ENCODE results near the gene NPTN.

The NPTN gene

DNA sequence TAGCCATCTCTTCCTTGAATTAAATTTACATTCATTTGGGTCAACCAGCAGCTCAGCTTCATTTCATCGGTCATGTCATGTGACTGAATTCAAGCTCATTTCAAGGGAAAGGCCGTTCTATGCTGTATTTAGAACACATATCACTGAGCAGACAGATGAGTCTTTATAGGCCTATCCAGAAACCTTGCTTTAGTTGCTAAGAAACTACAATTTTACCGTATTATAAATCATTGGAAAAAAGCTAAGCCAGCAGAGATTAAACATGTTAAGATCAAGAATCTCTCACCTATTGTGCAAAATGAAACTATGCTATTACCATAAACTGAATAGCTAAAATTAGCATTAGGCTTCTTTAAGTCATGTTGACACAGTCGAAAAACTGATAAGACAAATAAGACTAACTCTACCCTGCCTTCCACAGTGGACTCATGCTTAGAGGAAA, 2.2 kb downstream of the NPTN start:
- TF ChIP-seq, protein P1, sequence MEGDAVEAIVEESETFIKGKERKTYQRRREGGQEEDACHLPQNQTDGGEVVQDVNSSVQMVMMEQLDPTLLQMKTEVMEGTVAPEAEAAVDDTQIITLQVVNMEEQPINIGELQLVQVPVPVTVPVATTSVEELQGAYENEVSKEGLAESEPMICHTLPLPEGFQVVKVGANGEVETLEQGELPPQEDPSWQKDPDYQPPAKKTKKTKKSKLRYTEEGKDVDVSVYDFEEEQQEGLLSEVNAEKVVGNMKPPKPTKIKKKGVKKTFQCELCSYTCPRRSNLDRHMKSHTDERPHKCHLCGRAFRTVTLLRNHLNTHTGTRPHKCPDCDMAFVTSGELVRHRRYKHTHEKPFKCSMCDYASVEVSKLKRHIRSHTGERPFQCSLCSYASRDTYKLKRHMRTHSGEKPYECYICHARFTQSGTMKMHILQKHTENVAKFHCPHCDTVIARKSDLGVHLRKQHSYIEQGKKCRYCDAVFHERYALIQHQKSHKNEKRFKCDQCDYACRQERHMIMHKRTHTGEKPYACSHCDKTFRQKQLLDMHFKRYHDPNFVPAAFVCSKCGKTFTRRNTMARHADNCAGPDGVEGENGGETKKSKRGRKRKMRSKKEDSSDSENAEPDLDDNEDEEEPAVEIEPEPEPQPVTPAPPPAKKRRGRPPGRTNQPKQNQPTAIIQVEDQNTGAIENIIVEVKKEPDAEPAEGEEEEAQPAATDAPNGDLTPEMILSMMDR (IDR thresholded peaks at IDR 0.05) = no peak

DNA sequence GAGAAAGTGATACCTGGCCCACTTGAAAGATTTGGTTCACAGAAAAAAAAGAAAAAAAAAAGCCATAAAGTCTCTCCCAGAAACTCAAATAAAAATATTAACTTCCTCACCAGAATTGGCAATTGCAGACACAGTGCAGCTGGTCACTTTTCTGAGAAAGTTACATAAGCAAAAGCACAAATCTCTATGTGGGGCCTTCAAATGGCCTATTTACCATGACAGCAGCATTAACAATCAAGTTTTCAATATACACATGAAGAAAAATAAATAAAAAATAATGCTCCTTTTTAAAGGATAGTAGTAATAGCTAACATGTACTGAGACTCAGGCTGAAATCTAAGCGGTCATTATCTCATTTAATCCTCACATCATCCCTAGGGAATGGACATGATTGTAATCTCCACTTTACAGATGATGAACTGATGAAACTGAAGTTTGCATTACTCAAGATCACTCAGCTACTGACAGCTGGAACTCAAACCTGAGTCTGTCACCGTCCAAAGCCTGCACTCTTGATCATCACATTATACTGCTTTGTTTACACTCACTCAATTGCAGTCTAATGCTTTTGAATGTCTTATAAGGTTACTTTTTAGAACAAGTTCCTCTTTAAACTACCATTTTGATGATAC, 3.3 kb downstream of the NPTN start:
- TF ChIP-seq, protein P1 (IDR thresholded peaks at IDR 0.05) = no peak

DNA sequence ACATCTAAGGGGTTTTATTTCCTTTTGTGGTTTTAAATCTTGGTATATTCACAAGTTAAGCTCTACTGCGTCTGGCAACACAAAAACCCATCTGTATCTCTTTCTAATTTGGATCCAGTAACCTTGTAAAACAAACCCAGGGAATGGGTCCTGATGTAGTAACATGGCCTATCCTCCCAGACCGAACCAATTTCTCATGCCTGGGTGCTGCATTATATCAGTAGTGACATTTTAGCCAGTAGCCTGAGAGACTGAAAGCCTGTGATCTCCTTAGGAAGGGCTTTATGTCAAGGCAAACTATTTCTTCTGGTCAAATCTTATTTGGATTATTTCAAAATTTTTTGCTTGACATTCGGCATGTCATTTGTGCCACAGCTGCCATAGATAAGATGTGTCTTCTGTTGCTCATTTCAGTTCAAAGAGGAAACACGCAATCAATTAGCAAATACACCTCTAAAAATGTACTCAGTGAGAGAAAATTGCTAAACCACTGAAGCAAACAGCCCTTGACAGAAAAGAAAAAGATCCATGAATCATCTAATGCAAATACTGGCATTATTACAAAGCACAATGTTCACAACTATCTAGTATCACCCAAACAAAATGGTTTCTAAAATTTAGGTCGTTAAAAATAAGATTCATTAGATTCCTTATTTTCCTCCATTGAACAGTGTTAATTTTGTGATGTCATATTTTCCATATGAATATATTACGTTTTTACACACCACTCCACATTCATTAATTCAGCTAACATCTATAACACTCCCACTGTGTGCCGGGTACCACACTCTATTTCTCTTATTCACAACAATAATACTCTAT, 4.0 kb downstream of the NPTN start:
- TF ChIP-seq, protein P1 (IDR thresholded peaks at IDR 0.05) = no peak

DNA sequence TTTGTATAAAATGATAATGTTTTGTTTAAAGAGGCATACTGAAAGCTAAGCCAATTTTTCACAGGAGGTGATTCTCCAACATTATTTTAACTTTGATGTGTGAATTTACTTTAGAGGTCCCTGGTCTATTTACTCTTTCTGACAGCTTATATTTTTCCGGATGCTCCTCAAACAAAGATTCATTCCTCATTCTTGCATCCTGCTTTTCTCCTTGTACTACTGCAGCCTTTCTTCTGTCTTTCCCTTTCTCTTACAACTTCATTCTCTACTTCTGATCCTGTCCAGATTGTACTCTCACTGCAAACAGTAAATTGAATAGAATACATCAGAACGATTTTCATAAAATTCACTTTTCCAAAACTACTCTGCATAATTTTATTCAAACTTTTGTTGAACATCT, 5.1 kb downstream of the NPTN start:
- TF ChIP-seq, protein P1 (IDR thresholded peaks at IDR 0.05) = no peak

DNA sequence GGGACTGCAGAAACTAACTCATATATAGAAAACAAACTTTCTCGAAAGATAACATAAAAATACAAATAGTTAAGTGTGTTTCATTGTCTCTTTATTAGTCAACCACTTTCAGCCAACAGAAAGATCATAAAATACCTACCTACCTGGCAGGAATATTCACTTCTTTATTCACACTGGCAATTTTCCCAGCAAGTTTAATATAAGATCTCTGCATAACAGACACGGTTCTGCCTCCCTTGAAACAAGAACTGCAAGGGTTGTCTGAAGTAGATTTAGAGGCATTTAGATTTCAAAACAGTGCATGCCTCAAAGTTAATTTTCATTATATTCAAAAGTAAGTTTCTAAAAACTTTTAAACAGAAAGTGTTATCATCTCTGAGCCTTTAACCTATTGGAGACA, 7.1 kb downstream of the NPTN start:
- TF ChIP-seq, protein P1 (IDR thresholded peaks at IDR 0.05) = no peak

- TF ChIP-seq, protein P1 (IDR thresholded peaks at IDR 0.05) = no peak
These were observed 8.7 kb downstream of the NPTN start for GRCh38 chr15:73624530-73624929.

DNA sequence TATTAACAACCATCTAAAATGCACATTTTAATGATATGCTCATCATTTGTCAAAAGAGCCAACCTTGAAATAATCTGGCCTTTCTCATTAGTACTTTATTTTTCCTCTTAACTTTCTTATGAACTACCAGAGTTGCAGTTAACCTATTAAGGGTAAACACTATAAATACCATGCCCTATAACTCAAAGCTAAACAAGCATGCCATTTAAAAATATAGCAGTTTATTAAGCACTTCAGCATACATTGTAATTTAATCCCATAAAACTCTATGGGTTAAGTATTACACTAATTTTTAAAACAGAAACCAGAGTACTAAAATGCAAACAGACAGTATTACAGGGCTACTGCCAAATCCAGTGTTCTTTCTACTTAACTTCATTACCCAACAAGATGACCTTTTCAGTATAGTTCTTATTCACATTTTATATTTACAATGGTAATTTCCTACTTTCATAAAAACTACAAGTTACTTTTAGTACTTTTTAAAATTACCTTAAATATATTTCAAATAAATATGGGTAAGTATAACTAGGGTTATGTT, 11.8 kb downstream of the NPTN start:
- TF ChIP-seq, protein P1 (IDR thresholded peaks at IDR 0.05) = no peak
